COLO829 (cell line): ENCODE data around the gene GPR61.

ENCODE experiments used
- DNase-seq: peaks from one replicate; pipeline ENCODE4 v3.0.0; 2012; ENCODE audit warnings: low spot score

Gene GPR61

GRCh38 chr1:109508873-109509175, 30.8 kb upstream of the GPR61 start:
- DNase-seq: no peak

GRCh38 chr1:109509176-109510134, 30.2 kb upstream of the GPR61 start, which contains the start of gene AMIGO1:
AMIGO1 (minus strand) TSS chr1:109509727; CDS start chr1:109508912, 815 bp downstream.
- DNase-seq: no peak

GRCh38 chr1:109513110-109513710, 26.5 kb upstream of the GPR61 start:
- DNase-seq: no peak

- no peak for DNase-seq
Observed at GRCh38 chr1:109514846-109515245, 24.8 kb upstream of the GPR61 start.

- DNase-seq: no peak
Observed at GRCh38 chr1:109516872-109517271, 22.8 kb upstream of the GPR61 start.

- DNase-seq: no peak
Observed at GRCh38 chr1:109517337-109517736, 22.3 kb upstream of the GPR61 start.

GRCh38 chr1:109521002-109521951, 18.4 kb upstream of the GPR61 start:
- no peak for DNase-seq

GRCh38 chr1:109522026-109522425, 17.6 kb upstream of the GPR61 start:
- DNase-seq: no peak

GRCh38 chr1:109523706-109524105, 16.0 kb upstream of the GPR61 start:
- no peak for DNase-seq

- DNase-seq: no peak
Observed at GRCh38 chr1:109527098-109527811, 12.4 kb upstream of the GPR61 start.

- no peak for DNase-seq
Observed at GRCh38 chr1:109527846-109528695, 11.6 kb upstream of the GPR61 start.

GRCh38 chr1:109528712-109529111, 11.0 kb upstream of the GPR61 start:
- DNase-seq: no peak

- no peak for DNase-seq
Observed at GRCh38 chr1:109529881-109530456, 9.7 kb upstream of the GPR61 start.

- DNase-seq: no peak
Observed at GRCh38 chr1:109530457-109531087, 9.1 kb upstream of the GPR61 start.

GRCh38 chr1:109531380-109531779, 8.3 kb upstream of the GPR61 start:
- DNase-seq: no peak

- DNase-seq: no peak
Observed at GRCh38 chr1:109531826-109532364, 7.8 kb upstream of the GPR61 start.

GRCh38 chr1:109532365-109533136, 7.1 kb upstream of the GPR61 start:
- peak; percentile 59 for DNase-seq

GRCh38 chr1:109534307-109534858, 5.3 kb upstream of the GPR61 start:
- no peak for DNase-seq
